ENCODE data around the gene GGCX. TPM values are rescaled to one million over a fixed set of nuclear protein-coding genes. Genes with fewer than 3 reads are reported as not detected.

GGCX gene
- total RNA-seq, 2 donors from 2014 or later, result 74.5 to 89.5 TPM

DNA sequence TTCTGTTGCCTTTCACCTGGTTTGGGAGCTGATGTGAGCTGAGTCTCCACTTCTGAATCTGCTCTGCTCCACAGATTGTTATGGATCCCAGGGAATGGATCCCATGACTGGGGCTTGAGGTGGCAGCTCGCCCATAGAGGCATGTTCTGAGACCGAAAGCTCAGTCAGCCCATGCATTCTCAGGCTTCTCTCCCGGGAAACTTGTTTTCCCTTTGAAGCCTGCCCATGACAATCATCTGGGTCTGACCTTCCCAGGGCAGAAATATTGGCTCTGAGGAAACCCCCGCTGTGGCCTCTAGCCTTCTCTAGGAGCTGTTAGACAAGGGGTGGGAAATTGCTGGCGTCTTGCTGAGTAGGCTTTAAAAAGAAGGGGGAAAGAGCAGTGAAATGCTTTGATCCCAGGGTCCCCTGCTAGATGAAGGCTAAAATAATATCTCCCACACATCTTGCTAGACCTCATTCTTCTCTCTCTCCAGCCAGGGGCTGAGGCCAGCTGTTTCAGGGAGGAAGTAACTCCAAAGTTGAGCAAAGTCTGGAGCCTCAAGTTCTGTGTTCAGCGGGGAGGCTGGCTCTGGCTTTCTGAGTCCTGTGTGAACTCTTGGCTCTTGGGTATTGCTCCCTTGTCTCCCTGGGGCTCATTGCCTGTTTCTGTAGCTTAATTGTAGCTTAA is 18.1 kb upstream of the GGCX start:
- H3K36me3 ChIP-seq (ENCODE audit: control insufficient read depth, insufficient read depth, low read length), result peaks cover 38% of the 10 kb centered on the region
- 0 to 7% methylated on average over 2 to 6 of the region's 6 CpGs for WGBS, 2 experiments (ENCODE audit: insufficient coverage in 1 of 2, insufficient read length in 1 of 2)
- peak overlapping the region; percentile 85 for H3K4me3 Mint-ChIP-seq

DNA sequence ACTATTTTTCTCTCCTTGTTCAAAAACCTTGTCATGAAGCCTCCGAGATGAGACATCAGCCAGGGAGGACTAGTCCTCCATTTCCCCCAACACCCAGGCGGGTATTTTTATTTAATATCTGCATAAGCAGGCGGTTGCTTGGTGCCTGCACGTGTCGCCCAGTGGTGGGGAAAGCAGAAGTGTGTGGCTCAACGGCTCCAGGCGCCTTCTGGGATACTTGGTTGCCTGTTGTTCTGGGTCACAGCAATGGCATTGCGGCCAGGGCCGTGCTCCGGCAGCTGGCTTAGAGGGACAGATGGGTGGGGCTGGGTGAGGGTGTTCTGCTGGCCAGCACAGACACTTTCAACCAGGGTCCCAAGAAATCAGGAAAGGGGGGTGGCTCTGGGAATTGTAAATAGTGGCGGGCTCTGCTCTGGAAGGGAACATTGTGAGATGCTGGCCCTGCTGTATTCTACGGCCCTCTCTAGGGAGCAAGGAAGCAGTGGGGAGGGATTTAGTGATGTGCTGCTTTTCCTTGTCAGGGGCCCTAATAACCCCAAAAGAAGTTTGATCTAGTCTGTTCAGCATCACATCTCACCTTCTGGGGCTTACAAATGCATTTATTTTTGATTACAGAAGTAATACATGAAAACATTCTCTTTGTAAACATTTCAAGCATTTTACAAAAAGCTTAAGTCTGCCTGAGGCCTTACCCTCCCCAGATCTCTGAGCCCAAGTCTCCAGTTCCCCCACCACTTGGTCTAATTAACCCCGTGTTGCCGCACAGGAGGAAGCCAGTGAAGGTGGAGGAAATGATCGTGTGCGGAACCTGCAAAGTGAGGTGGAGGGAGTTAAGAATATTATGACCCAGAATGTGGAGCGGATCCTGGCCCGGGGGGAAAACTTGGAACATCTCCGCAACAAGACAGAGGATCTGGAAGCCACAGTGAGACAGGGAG is 17.2 kb upstream of the GGCX start:
- peak overlapping the region; percentile 92 for H3K27ac ChIP-seq (ENCODE audit: low read depth, low read length)
- WGBS, 2 experiments (ENCODE audit: insufficient coverage in 1 of 2, insufficient read length in 1 of 2), result 40 to 72% methylated on average over 8 to 19 of the region's 19 CpGs

More for the DNA sequence above, 18.1 kb upstream of the GGCX start:
- TF ChIP-seq, protein P1, sequence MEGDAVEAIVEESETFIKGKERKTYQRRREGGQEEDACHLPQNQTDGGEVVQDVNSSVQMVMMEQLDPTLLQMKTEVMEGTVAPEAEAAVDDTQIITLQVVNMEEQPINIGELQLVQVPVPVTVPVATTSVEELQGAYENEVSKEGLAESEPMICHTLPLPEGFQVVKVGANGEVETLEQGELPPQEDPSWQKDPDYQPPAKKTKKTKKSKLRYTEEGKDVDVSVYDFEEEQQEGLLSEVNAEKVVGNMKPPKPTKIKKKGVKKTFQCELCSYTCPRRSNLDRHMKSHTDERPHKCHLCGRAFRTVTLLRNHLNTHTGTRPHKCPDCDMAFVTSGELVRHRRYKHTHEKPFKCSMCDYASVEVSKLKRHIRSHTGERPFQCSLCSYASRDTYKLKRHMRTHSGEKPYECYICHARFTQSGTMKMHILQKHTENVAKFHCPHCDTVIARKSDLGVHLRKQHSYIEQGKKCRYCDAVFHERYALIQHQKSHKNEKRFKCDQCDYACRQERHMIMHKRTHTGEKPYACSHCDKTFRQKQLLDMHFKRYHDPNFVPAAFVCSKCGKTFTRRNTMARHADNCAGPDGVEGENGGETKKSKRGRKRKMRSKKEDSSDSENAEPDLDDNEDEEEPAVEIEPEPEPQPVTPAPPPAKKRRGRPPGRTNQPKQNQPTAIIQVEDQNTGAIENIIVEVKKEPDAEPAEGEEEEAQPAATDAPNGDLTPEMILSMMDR (conservative IDR thresholded peaks at IDR 0.05), result no peak
- H3K27ac ChIP-seq (ENCODE audit: low read depth, low read length), result peak overlapping the region; percentile 92
- no peaks in the 10 kb centered on the region for H3K9me3 Mint-ChIP-seq
- no peaks in the 10 kb centered on the region for H3K27me3 ChIP-seq (ENCODE audit: control insufficient read depth, insufficient read depth, low read length, poor library complexity, severe bottlenecking)
- H3K36me3 Mint-ChIP-seq (ENCODE audit: low read depth), result peaks cover 23% of the 10 kb centered on the region
- peak overlapping the region; percentile 66 for H3K9ac ChIP-seq (ENCODE audit: extremely low read depth, low read length, poor library complexity, severe bottlenecking)
- peaks cover 16% of the 10 kb centered on the region for H3K4me1 ChIP-seq (ENCODE audit: control insufficient read depth, insufficient read depth, low read length)
- peaks cover 2% of the 10 kb centered on the region for H3K27me3 Mint-ChIP-seq (ENCODE audit: insufficient read depth)
- peaks cover 46% of the 10 kb centered on the region for H3K4me1 Mint-ChIP-seq
- DNase-seq, result peak; percentile 96
- peak overlapping the region; percentile 91 for H3K27ac Mint-ChIP-seq
- H3K4me3 ChIP-seq (ENCODE audit: low read length), result peak overlapping the region; percentile 87
- no peaks in the 10 kb centered on the region for H3K9me3 ChIP-seq (ENCODE audit: control insufficient read depth, low read length)

More for the DNA sequence above, 17.2 kb upstream of the GGCX start:
- H3K36me3 ChIP-seq (ENCODE audit: control insufficient read depth, insufficient read depth, low read length), result peaks cover 33% of the 10 kb centered on the region
- H3K9ac ChIP-seq (ENCODE audit: extremely low read depth, low read length, poor library complexity, severe bottlenecking), result peak overlapping the region; percentile 66
- no peaks in the 10 kb centered on the region for H3K27me3 ChIP-seq (ENCODE audit: control insufficient read depth, insufficient read depth, low read length, poor library complexity, severe bottlenecking)
- H3K4me3 ChIP-seq (ENCODE audit: low read length), result peak overlapping the region; percentile 87
- TF ChIP-seq, protein P1 (conservative IDR thresholded peaks at IDR 0.05), result no peak
- H3K9me3 Mint-ChIP-seq, result no peaks in the 10 kb centered on the region
- H3K4me1 ChIP-seq (ENCODE audit: control insufficient read depth, insufficient read depth, low read length), result peaks cover 16% of the 10 kb centered on the region
- H3K9me3 ChIP-seq (ENCODE audit: control insufficient read depth, low read length), result no peaks in the 10 kb centered on the region
- H3K4me1 Mint-ChIP-seq, result peaks cover 46% of the 10 kb centered on the region
- DNase-seq, result peak; percentile 73
- peaks cover 17% of the 10 kb centered on the region for H3K36me3 Mint-ChIP-seq (ENCODE audit: low read depth)
- H3K4me3 Mint-ChIP-seq, result peak overlapping the region; percentile 85
- peaks cover under 1% of the 10 kb centered on the region for H3K27me3 Mint-ChIP-seq (ENCODE audit: insufficient read depth)
- peak overlapping the region; percentile 91 for H3K27ac Mint-ChIP-seq
